B cell (primary cell): ENCODE measurements around the gene SLC39A7. TPM values are rescaled to one million over a fixed set of nuclear protein-coding genes. Genes with fewer than 3 reads are reported as not detected.

Experiments used
- ATAC-seq: fragments of 200-7000 bp; cut with Tn5 transposase; one replicate; pipeline ENCODE4 v1.10.0; 2021; ENCODE audit warnings: low read depth, mild to moderate bottlenecking, moderate number of reproducible peaks, moderate library complexity
- CTCF ChIA-PET: fragments of 350-600 bp; sonication (Branson Sonifier 250); formaldehyde crosslinking; loops from one replicate; lab custom pipeline; 2021; ENCODE audit warnings: antibody characterized with exemption, inconsistent platforms; lab: Charles Lee
- POLR2A ChIA-PET: fragments of 350-600 bp; sonication (Branson Sonifier 250); formaldehyde crosslinking; loops from one replicate; lab custom pipeline; 2021; ENCODE audit warnings: antibody characterized with exemption; lab: Charles Lee
- DNase-seq: peaks from one replicate; pipeline ENCODE4 v3.0.0; 2013
- H2AFZ ChIP-seq: 2 replicates; pipeline ENCODE4 v1.6.1; 2012; ENCODE audit warnings: mild to moderate bottlenecking, low read depth, low read length; ENCODE audit not compliant: insufficient read depth, poor library complexity, severe bottlenecking
- H3K27ac ChIP-seq, 2 donors: 1 replicate in 1 of 2; 2 replicates in 1 of 2; pipeline ENCODE4 v1.5.1; 2012 to 2013; ENCODE audit warnings: low read length in 2 of 2, mild to moderate bottlenecking in 2 of 2, moderate library complexity in 1 of 2
- H3K27me3 ChIP-seq, 4 experiments: fragments of 200-600 bp in 1 of 4; sonication (generic) in 1 of 4; replicated peaks in 1 of 4; 1 replicate in 2 of 4; 2 replicates in 2 of 4; pipeline versions ENCODE4 v1.6.1 to v1.7.0; 2013 to 2016; ENCODE audit warnings: low read length in 3 of 4, mild to moderate bottlenecking in 2 of 4, mixed read lengths in 1 of 4, moderate library complexity in 1 of 4; ENCODE audit not compliant: insufficient read depth in 4 of 4, control insufficient read depth in 3 of 4; ENCODE audit errors: control extremely low read depth in 1 of 4
- H3K36me3 ChIP-seq, 2 experiments: replicated peaks in 1 of 2; 1 replicate in 1 of 2; 2 replicates in 1 of 2; pipeline versions ENCODE4 v1.6.1 to v1.7.1; 2013; ENCODE audit warnings: low read length in 1 of 2; ENCODE audit not compliant: insufficient read depth in 2 of 2, control insufficient read depth in 1 of 2; ENCODE audit errors: control extremely low read depth in 1 of 2, extremely low read depth in 1 of 2
- H3K4me1 ChIP-seq, 2 donors: fragments of 200-600 bp in 1 of 2; sonication (generic) in 1 of 2; 1 replicate in 1 of 2; 2 replicates in 1 of 2; pipeline versions ENCODE4 v1.5.1 to v1.6.1; 2013 to 2017; ENCODE audit warnings: low read length in 2 of 2; ENCODE audit not compliant: control insufficient read depth in 2 of 2, insufficient read depth in 2 of 2
- H3K4me2 ChIP-seq: replicated peaks from 2 replicates; pipeline ENCODE3; 2012; ENCODE audit warnings: mild to moderate bottlenecking, low read depth, low read length; ENCODE audit not compliant: poor library complexity, severe bottlenecking
- H3K4me3 ChIP-seq, 5 experiments: fragments of 200-600 bp in 1 of 5; sonication (generic) in 1 of 5; 1 replicate in 3 of 5; 2 replicates in 2 of 5; pipeline versions ENCODE4 v1.5.1 to v1.7.0; 2011 to 2016; ENCODE audit warnings: low read length in 4 of 5, mild to moderate bottlenecking in 4 of 5, low read depth in 2 of 5, control low read depth in 1 of 5, moderate library complexity in 1 of 5; ENCODE audit not compliant: insufficient read depth in 1 of 5; ENCODE audit errors: control extremely low read depth in 1 of 5, extremely low read depth in 1 of 5
- H3K79me2 ChIP-seq: fragments of 200-600 bp; sonication (generic); one replicate; pipeline ENCODE4 v1.6.0; 2016; ENCODE audit warnings: low read length; ENCODE audit not compliant: control insufficient read depth, insufficient read depth
- H3K9ac ChIP-seq: fragments of 200-600 bp; sonication (generic); 2 replicates; pipeline ENCODE4 v1.6.1; 2017; ENCODE audit warnings: mild to moderate bottlenecking, low read length, moderate library complexity
- H3K9me3 ChIP-seq, 3 donors: one replicate each; pipeline versions ENCODE4 v1.6.1 to v1.7.1; 2013; ENCODE audit warnings: low read length in 2 of 3; ENCODE audit not compliant: control insufficient read depth in 2 of 3, insufficient read depth in 1 of 3; ENCODE audit errors: control extremely low read depth in 1 of 3
- H4K20me1 ChIP-seq: 2 replicates; pipeline ENCODE4 v1.6.0; 2012; ENCODE audit warnings: mild to moderate bottlenecking, low read length; ENCODE audit not compliant: insufficient read depth, control insufficient read depth, poor library complexity, severe bottlenecking
- H3K27ac Mint-ChIP-seq: one replicate; pipeline ENCODE4 v1.8.0; 2021; ENCODE audit warnings: mixed read lengths
- H3K27me3 Mint-ChIP-seq: one replicate; pipeline ENCODE4 v1.8.0; 2021; ENCODE audit warnings: mixed read lengths
- H3K4me1 Mint-ChIP-seq: one replicate; pipeline ENCODE4 v1.8.0; 2021; ENCODE audit warnings: mixed read lengths
- H3K4me3 Mint-ChIP-seq: one replicate; pipeline ENCODE4 v1.8.0; 2021; ENCODE audit warnings: mixed read lengths
- H3K9me3 Mint-ChIP-seq: one replicate; pipeline ENCODE4 v1.8.0; 2022; ENCODE audit warnings: mixed read lengths; ENCODE audit not compliant: insufficient read depth
- CTCF ChIP-seq: fragments of 200-600 bp; IDR thresholded peaks from one replicate; pipeline ENCODE4 v1.8.0; 2022; ENCODE audit warnings: antibody characterized with exemption, mild to moderate bottlenecking
- EZH2 ChIP-seq: IDR thresholded peaks from 2 replicates; pipeline ENCODE4 v1.6.1; 2012; ENCODE audit warnings: borderline replicate concordance, low read depth, mild to moderate bottlenecking, moderate library complexity, low read length; ENCODE audit not compliant: insufficient read depth, poor library complexity, severe bottlenecking
- WGBS: methylation state at CpG from one replicate; pipeline ENCODE4 v1.1.5; 2013; ENCODE audit warnings: missing lambda C conversion rate; ENCODE audit not compliant: insufficient coverage; 5-methylcytosine and 5-hydroxymethylcytosine counted together
- intact Hi-C: fragments of 100-400 bp; cut with micrococcal nuclease; formaldehyde crosslinking; loops from one replicate; pipeline ENCODE4 v1.10.0; 2022
- polyA plus RNA-seq: library from polyadenylated mRNA; depleted of rRNA; stranded (reverse); fragments of >200 nt; gene quantifications from 2 replicates; pipeline ENCODE4 v1.2.3, GENCODE V29; 2012
- total RNA-seq, 2 donors: library from RNA; stranded (reverse); fragments of 120-200 nt in 1 of 2; gene quantifications; 1 replicate in 1 of 2; 2 replicates in 1 of 2; pipeline versions ENCODE4 v1.2.3 to v1.2.4, GENCODE V29; 2013 to 2022

Gene SLC39A7
- total and polyA plus RNA-seq, 2 donors (not counting 1 experiment from before 2014, with no cell fraction given) = 18.7 to 29.6 TPM

- Histone ChIP-seq H3K36me3 (no peaks in the 10 kb centered on the region), H3K27ac (no peak overlapping the region), H3K4me3 (no peak overlapping the region), H3K4me1 (peaks cover 0 to 10% of the 10 kb centered on the region in 2 donors), H2AFZ (no peak overlapping the region), H3K9ac (no peak overlapping the region), H3K27me3 (peaks cover 0 to 14% (median 6%) of the 10 kb centered on the region in 4 experiments), H4K20me1 (no peaks in the 10 kb centered on the region), H3K79me2 (no peaks in the 10 kb centered on the region), H3K9me3 (no peaks in the 10 kb centered on the region), H3K4me2 (no peak overlapping the region)
- Mint-ChIP-seq H3K9me3 (no peaks in the 10 kb centered on the region), H3K27ac (no peak overlapping the region), H3K27me3 (peaks cover 23% of the 10 kb centered on the region), H3K4me1 (peaks cover 9% of the 10 kb centered on the region), H3K4me3 (no peak overlapping the region)
- POLR2A ChIA-PET = interaction anchor here (0.9 to 1.0 kb wide), 2 partner anchors 36 to 99 kb away, joined by 3 read pairs; partner anchors contain the start of genes RING1, RPS18 and VPS52
- WGBS = 50% methylated on average over 12 of the region's 16 CpGs
- TF ChIP-seq CTCF (peak; percentile 48), EZH2 (no peak)
- CTCF ChIA-PET = interaction anchor here (0.6 to 2.4 kb wide), 14 partner anchors 11 to 1165 kb away, joined by 3 to 15 read pairs (median 3); no protein-coding TSS in a partner anchor
- DNase-seq (peak; percentile 58), ATAC-seq (no peak)
- intact Hi-C loops = loop anchor here (1.0 kb wide), 1 partner anchor 173 kb away; no protein-coding TSS in a partner anchor
Observed at GRCh38 chr6:33172688-33173534, 27.8 kb upstream of the SLC39A7 start.
